Germinal center (tissue), 1 donor: ENCODE results near the gene HLA-G.
"Not testable (repeated sequence)": the region's sequence is repeated elsewhere in the genome, so short reads cannot be mapped to it uniquely, and the experiment has no call there.

Experiments
- DNase-seq: peaks from one replicate; pipeline ENCODE4 v3.0.0; 2012; ENCODE audit warnings: mixed read lengths, low spot score

The HLA-G gene

GRCh38 chr6:29827579-29828470, at the start of gene HLA-G:
TSS of gene HLA-G (plus strand) at chr6:29827825. CDS start at chr6:29827845, 20 bp downstream.
- DNase-seq, result no peak

GRCh38 chr6:29780019-29780698, 47.5 kb upstream of the HLA-G start:
- DNase-seq, result not testable (repeated sequence)

GRCh38 chr6:29789176-29789575, 38.4 kb upstream of the HLA-G start:
- no peak for DNase-seq

- no peak for DNase-seq
Observed at GRCh38 chr6:29790626-29791025, 37.0 kb upstream of the HLA-G start.

GRCh38 chr6:29791162-29791561, 36.5 kb upstream of the HLA-G start:
- no peak for DNase-seq

- DNase-seq, result no peak
Observed at GRCh38 chr6:29791786-29792122, 35.9 kb upstream of the HLA-G start.

- peak; percentile 79 for DNase-seq
Observed at GRCh38 chr6:29792123-29793035, 35.2 kb upstream of the HLA-G start.

- DNase-seq, result no peak
Observed at GRCh38 chr6:29793036-29793356, 34.6 kb upstream of the HLA-G start.

GRCh38 chr6:29793796-29794195, 33.8 kb upstream of the HLA-G start:
- no peak for DNase-seq

GRCh38 chr6:29796026-29796425, 31.6 kb upstream of the HLA-G start:
- no peak for DNase-seq

- no peak for DNase-seq
Observed at GRCh38 chr6:29797135-29797534, 30.5 kb upstream of the HLA-G start.

- DNase-seq, result no peak
Observed at GRCh38 chr6:29797966-29798365, 29.7 kb upstream of the HLA-G start.

GRCh38 chr6:29800254-29800653, 27.4 kb upstream of the HLA-G start:
- no peak for DNase-seq

GRCh38 chr6:29806387-29806786, 21.2 kb upstream of the HLA-G start:
- DNase-seq, result no peak

GRCh38 chr6:29809249-29809648, 18.4 kb upstream of the HLA-G start:
- DNase-seq, result no peak

- no peak for DNase-seq
Observed at GRCh38 chr6:29810371-29810770, 17.3 kb upstream of the HLA-G start.

GRCh38 chr6:29811377-29811776, 16.2 kb upstream of the HLA-G start:
- DNase-seq, result no peak

- DNase-seq, result no peak
Observed at GRCh38 chr6:29813066-29813465, 14.6 kb upstream of the HLA-G start.

- no peak for DNase-seq
Observed at GRCh38 chr6:29813809-29814208, 13.8 kb upstream of the HLA-G start.

GRCh38 chr6:29814379-29815117, 13.1 kb upstream of the HLA-G start:
- DNase-seq, result no peak

GRCh38 chr6:29815118-29815750, 12.4 kb upstream of the HLA-G start:
- no peak for DNase-seq
